T-helper 17 cell (primary cell): ENCODE data around the gene EFCAB14. TPM values are rescaled to one million over a fixed set of nuclear protein-coding genes. Genes with fewer than 3 reads are reported as not detected.
"Not testable (repeated sequence)": the region's sequence is repeated elsewhere in the genome, so short reads cannot be mapped to it uniquely, and the experiment has no call there.

ENCODE experiments used
- ATAC-seq: fragments of 150-1000 bp; cut with Tn5 transposase; 2 replicates; pipeline ENCODE4 v1.10.0; 2021; ENCODE audit warnings: mild to moderate bottlenecking, moderate library complexity
- DNase-seq, 3 donors: peaks; one replicate each; pipeline versions ENCODE4 v3.0.0 to v3.0.0-alpha.2; 2020 to 2021
- H3K9me3 ChIP-seq: one replicate; pipeline ENCODE4 v1.7.0; 2013; ENCODE audit warnings: low read length, mild to moderate bottlenecking; ENCODE audit not compliant: control insufficient read depth, poor library complexity, severe bottlenecking
- H3K27ac Mint-ChIP-seq: one replicate; pipeline ENCODE4 v1.8.0; 2022; ENCODE audit warnings: mild to moderate bottlenecking, moderate library complexity, mixed read lengths
- H3K27me3 Mint-ChIP-seq: one replicate; pipeline ENCODE4 v1.8.0; 2022; ENCODE audit warnings: mixed read lengths
- H3K36me3 Mint-ChIP-seq: one replicate; pipeline ENCODE4 v1.8.0; 2022; ENCODE audit warnings: low read depth, mixed read lengths
- H3K4me1 Mint-ChIP-seq: one replicate; pipeline ENCODE4 v1.8.0; 2022; ENCODE audit warnings: mild to moderate bottlenecking, mixed read lengths
- H3K4me3 Mint-ChIP-seq: one replicate; pipeline ENCODE4 v1.8.0; 2022; ENCODE audit warnings: mild to moderate bottlenecking, moderate library complexity, mixed read lengths
- total RNA-seq, 4 donors: library from RNA in 2 of 4; stranded (reverse) in 2 of 4; gene quantifications; one replicate each; pipeline ENCODE4 v1.2.3 and lab custom pipeline; 2022 to 2026

Gene EFCAB14
- total RNA-seq, 2 donors from 2014 or later = 79.7 to 90.5 TPM

- no peaks in the 10 kb centered on the region for H3K27me3 Mint-ChIP-seq
- no peaks in the 10 kb centered on the region for H3K9me3 ChIP-seq
- peak within 1 kb of the TSS; percentile 66 for H3K27ac Mint-ChIP-seq
- no peak within 1 kb of the TSS for H3K4me3 Mint-ChIP-seq
- peaks cover 2% of the 10 kb centered on the region for H3K36me3 Mint-ChIP-seq
- ATAC-seq = no peak
- peaks cover 21% of the 10 kb centered on the region for H3K4me1 Mint-ChIP-seq
- no peak for DNase-seq
Observed at GRCh38 chr1:46671554-46671953, 47.4 kb downstream of the EFCAB14 start, which contains the start of gene TEX38. TEX38 (plus strand) TSS chr1:46671854; CDS start chr1:46671935, 81 bp downstream.

- H3K9me3 ChIP-seq = no peaks in the 10 kb centered on the region
- Mint-ChIP-seq H3K4me3 (no peak overlapping the region), H3K36me3 (peaks cover 2% of the 10 kb centered on the region), H3K27me3 (no peaks in the 10 kb centered on the region), H3K4me1 (peaks cover 12% of the 10 kb centered on the region), H3K27ac (no peak overlapping the region)
- ATAC-seq (no peak), DNase-seq (no peak)
Observed at GRCh38 chr1:46670134-46670533, 48.8 kb downstream of the EFCAB14 start.

- peak within 1 kb of the TSS; percentile 89 for H3K4me3 Mint-ChIP-seq
- DNase-seq (peak; percentile 39 to 46 (median 43)), ATAC-seq (peak; percentile 85)
- no peaks in the 10 kb centered on the region for H3K9me3 ChIP-seq
- H3K4me1 Mint-ChIP-seq = peaks cover 15% of the 10 kb centered on the region
- H3K27ac Mint-ChIP-seq = peak within 1 kb of the TSS; percentile 80
- H3K36me3 Mint-ChIP-seq = peaks cover 2% of the 10 kb centered on the region
- H3K27me3 Mint-ChIP-seq = no peaks in the 10 kb centered on the region
Observed at GRCh38 chr1:46667782-46668760, 50.8 kb downstream of the EFCAB14 start, which contains the start of gene ATPAF1. ATPAF1 (minus strand) TSS chr1:46668364; CDS start chr1:46668322, 42 bp downstream.

- Mint-ChIP-seq H3K27me3 (no peaks in the 10 kb centered on the region), H3K4me3 (peak overlapping the region; percentile 89)
Observed at GRCh38 chr1:46665983-46666382, 52.9 kb downstream of the EFCAB14 start.

GRCh38 chr1:46662919-46663318 is 56.0 kb downstream of the EFCAB14 start:
- not testable (repeated sequence) for ATAC-seq, DNase-seq, H3K4me3 Mint-ChIP-seq, H3K27me3 Mint-ChIP-seq, H3K27ac Mint-ChIP-seq, H3K9me3 ChIP-seq, H3K36me3 Mint-ChIP-seq
- H3K4me1 Mint-ChIP-seq = peaks cover 15% of the 10 kb centered on the region

More at GRCh38 chr1:46665983-46666382, 52.9 kb downstream of the EFCAB14 start:
- Mint-ChIP-seq H3K36me3 (peaks cover 2% of the 10 kb centered on the region), H3K27ac (peak overlapping the region; percentile 80), H3K4me1 (peaks cover 15% of the 10 kb centered on the region)
- no peak for DNase-seq
- no peaks in the 10 kb centered on the region for H3K9me3 ChIP-seq
- no peak for ATAC-seq

GRCh38 chr1:46660116-46660515 is 58.8 kb downstream of the EFCAB14 start:
- not testable (repeated sequence) for H3K4me3 Mint-ChIP-seq, H3K4me1 Mint-ChIP-seq, H3K27me3 Mint-ChIP-seq, ATAC-seq, DNase-seq, H3K9me3 ChIP-seq, H3K36me3 Mint-ChIP-seq
- peak overlapping the region; percentile 67 for H3K27ac Mint-ChIP-seq

GRCh38 chr1:46659307-46659870 is 59.5 kb downstream of the EFCAB14 start:
- peak overlapping the region; percentile 67 for H3K27ac Mint-ChIP-seq
- H3K36me3 Mint-ChIP-seq = peaks cover 10% of the 10 kb centered on the region
- H3K4me3 Mint-ChIP-seq = no peak overlapping the region

GRCh38 chr1:46657775-46658174 is 61.1 kb downstream of the EFCAB14 start:
- H3K4me3 Mint-ChIP-seq = no peak overlapping the region
- no peak overlapping the region for H3K27ac Mint-ChIP-seq
- peaks cover 10% of the 10 kb centered on the region for H3K36me3 Mint-ChIP-seq
- ATAC-seq (no peak), DNase-seq (no peak)
- no peaks in the 10 kb centered on the region for H3K9me3 ChIP-seq
- H3K4me1 Mint-ChIP-seq = peaks cover 2% of the 10 kb centered on the region
- H3K27me3 Mint-ChIP-seq = no peaks in the 10 kb centered on the region

More at GRCh38 chr1:46659307-46659870, 59.5 kb downstream of the EFCAB14 start:
- Mint-ChIP-seq H3K4me1 (no peaks in the 10 kb centered on the region), H3K27me3 (no peaks in the 10 kb centered on the region)
- no peak for ATAC-seq
- no peak for DNase-seq
- H3K9me3 ChIP-seq = no peaks in the 10 kb centered on the region

GRCh38 chr1:46656643-46657042 is 62.3 kb downstream of the EFCAB14 start:
- no peak for ATAC-seq
- peaks cover 16% of the 10 kb centered on the region for H3K36me3 Mint-ChIP-seq
- no peak overlapping the region for H3K27ac Mint-ChIP-seq
- no peak overlapping the region for H3K4me3 Mint-ChIP-seq
- no peaks in the 10 kb centered on the region for H3K27me3 Mint-ChIP-seq
- H3K4me1 Mint-ChIP-seq = peaks cover 2% of the 10 kb centered on the region
- no peaks in the 10 kb centered on the region for H3K9me3 ChIP-seq
- DNase-seq = no peak

- Mint-ChIP-seq H3K4me3 (no peak overlapping the region), H3K27ac (no peak overlapping the region), H3K4me1 (peaks cover 2% of the 10 kb centered on the region), H3K36me3 (peaks cover 16% of the 10 kb centered on the region), H3K27me3 (no peaks in the 10 kb centered on the region)
- DNase-seq (no peak), ATAC-seq (no peak)
- no peaks in the 10 kb centered on the region for H3K9me3 ChIP-seq
Observed at GRCh38 chr1:46655848-46656247, 63.1 kb downstream of the EFCAB14 start.

- H3K4me1 Mint-ChIP-seq, H3K4me3 Mint-ChIP-seq, ATAC-seq, H3K9me3 ChIP-seq, H3K27me3 Mint-ChIP-seq, DNase-seq, H3K27ac Mint-ChIP-seq: not testable (repeated sequence)
- peaks cover 16% of the 10 kb centered on the region for H3K36me3 Mint-ChIP-seq
Observed at GRCh38 chr1:46654698-46655097, 64.2 kb downstream of the EFCAB14 start.

GRCh38 chr1:46654012-46654411 is 64.9 kb downstream of the EFCAB14 start:
- no peaks in the 10 kb centered on the region for H3K9me3 ChIP-seq
- peaks cover 2% of the 10 kb centered on the region for H3K4me1 Mint-ChIP-seq
- H3K36me3 Mint-ChIP-seq = peaks cover 16% of the 10 kb centered on the region
- DNase-seq (no peak), ATAC-seq (no peak)
- no peak overlapping the region for H3K27ac Mint-ChIP-seq
- H3K4me3 Mint-ChIP-seq = no peak overlapping the region
- H3K27me3 Mint-ChIP-seq = no peaks in the 10 kb centered on the region

GRCh38 chr1:46653405-46653958 is 65.4 kb downstream of the EFCAB14 start:
- H3K27ac Mint-ChIP-seq = no peak overlapping the region
- H3K36me3 Mint-ChIP-seq = peaks cover 16% of the 10 kb centered on the region
- H3K9me3 ChIP-seq = no peaks in the 10 kb centered on the region
- H3K4me1 Mint-ChIP-seq = peaks cover 2% of the 10 kb centered on the region
- ATAC-seq = no peak
- H3K27me3 Mint-ChIP-seq = no peaks in the 10 kb centered on the region
- no peak overlapping the region for H3K4me3 Mint-ChIP-seq
- no peak for DNase-seq
